Spleen (tissue), 7 donors: ENCODE measurements around the gene MEF2A.

ENCODE experiments used
- POLR2A ChIP-seq, 3 donors: fragments of 450-650 bp; IDR thresholded peaks; one replicate each; pipeline ENCODE4 v1.5.1; 2017; ENCODE audit warnings: antibody characterized with exemption in 3 of 3, mild to moderate bottlenecking in 1 of 3
- TF ChIP-seq, protein P1 (sequence below), 11 experiments: fragments of 200-600 bp in 7 of 11; fragments of 450-650 bp in 4 of 11; sonication (generic) in 4 of 11; IDR thresholded peaks in 8 of 11; conservative IDR thresholded peaks in 3 of 11; 1 replicate in 7 of 11; 2 replicates in 4 of 11; pipeline versions ENCODE4 v1.4.0 to v1.8.0; 2016 to 2021; ENCODE audit warnings: antibody characterized with exemption in 11 of 11, inconsistent platforms in 4 of 11, mild to moderate bottlenecking in 1 of 11
- donor health status: DM: no; HTN: no; CAD: no; lungs with moderate emphysema.
- donor health status: DM: no; HTN: no; CAD: no.
- donor health status: DM: no; HTN: no; CAD: no.

DNA sequence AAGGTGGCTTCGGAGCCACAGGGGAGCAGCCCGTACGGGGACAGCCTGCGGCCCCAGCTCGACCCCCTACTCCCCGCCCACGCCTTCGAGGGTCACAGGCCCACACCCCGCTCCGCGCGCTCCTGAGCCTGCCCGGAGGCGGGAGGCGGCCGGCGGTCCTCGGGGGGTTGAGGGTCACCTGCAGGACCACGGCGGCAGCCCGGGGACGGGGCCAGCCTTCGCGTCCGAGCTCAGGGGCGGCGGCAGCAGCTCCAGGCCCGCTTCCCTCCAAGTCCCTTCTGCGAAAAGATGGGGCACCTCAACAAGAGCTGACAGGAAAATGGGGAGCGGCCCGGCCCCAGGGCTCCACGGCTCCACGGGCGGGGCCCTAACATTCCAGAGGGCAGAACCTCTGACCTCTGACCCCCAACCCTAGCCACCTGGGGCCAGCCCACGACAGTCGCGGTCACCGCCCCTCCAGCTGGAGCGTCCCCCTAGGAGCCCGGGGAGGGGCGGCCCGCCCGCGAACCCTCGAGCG, 167.0 kb downstream of the MEF2A start:
- no peak for TF ChIP-seq POLR2A (IDR thresholded peaks at IDR 0.05)
- TF ChIP-seq, protein P1, sequence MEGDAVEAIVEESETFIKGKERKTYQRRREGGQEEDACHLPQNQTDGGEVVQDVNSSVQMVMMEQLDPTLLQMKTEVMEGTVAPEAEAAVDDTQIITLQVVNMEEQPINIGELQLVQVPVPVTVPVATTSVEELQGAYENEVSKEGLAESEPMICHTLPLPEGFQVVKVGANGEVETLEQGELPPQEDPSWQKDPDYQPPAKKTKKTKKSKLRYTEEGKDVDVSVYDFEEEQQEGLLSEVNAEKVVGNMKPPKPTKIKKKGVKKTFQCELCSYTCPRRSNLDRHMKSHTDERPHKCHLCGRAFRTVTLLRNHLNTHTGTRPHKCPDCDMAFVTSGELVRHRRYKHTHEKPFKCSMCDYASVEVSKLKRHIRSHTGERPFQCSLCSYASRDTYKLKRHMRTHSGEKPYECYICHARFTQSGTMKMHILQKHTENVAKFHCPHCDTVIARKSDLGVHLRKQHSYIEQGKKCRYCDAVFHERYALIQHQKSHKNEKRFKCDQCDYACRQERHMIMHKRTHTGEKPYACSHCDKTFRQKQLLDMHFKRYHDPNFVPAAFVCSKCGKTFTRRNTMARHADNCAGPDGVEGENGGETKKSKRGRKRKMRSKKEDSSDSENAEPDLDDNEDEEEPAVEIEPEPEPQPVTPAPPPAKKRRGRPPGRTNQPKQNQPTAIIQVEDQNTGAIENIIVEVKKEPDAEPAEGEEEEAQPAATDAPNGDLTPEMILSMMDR (IDR thresholded peaks at IDR 0.05 in 8 of 11, conservative IDR thresholded peaks at IDR 0.05 in 3 of 11): no peak
